ENCODE data around the gene EAF2.

The EAF2 gene

GRCh38 chr3:121863801-121864200 lies 28.8 kb downstream of the EAF2 start:
- DNase-seq: no peak

- no peak for DNase-seq
These were observed 34.7 kb downstream of the EAF2 start for GRCh38 chr3:121869736-121870135.

DNA sequence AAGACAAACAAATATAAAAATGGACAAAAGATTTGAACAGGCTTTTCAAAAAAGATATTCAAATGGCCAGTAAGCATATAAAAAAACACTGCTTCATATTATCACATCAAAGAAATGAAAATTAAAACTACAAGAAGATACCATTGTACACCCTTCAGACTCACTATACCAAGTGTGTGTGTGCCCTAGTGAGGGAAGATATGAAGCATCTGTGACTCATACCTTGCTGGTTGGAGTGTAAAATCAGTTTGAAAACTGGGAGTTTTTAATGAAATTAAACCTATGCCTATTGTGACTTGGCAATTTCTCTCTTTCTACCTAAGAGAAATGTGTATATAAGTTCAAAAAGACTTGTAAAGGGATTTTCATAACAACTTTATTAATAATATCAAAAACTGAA lies 35.7 kb downstream of the EAF2 start:
- no peak for DNase-seq

DNA sequence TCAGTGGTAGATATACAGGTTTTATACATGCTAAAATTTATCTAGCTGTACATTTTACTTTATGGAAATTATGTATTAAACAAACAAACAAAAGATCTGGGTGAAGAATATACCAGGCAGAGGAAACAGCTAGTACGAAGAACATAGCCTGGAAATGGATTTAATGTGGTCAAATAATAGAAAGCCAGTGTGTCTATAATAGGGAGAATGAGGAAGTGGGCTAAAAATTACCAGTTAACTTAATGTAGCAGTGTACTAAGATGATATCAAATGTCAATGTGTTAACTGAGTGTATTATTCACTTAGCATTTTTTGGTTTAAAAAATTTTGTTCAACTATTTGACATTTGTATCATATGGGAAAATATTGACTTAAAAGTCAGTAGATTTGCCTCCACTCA lies 36.4 kb downstream of the EAF2 start:
- DNase-seq: no peak

DNA sequence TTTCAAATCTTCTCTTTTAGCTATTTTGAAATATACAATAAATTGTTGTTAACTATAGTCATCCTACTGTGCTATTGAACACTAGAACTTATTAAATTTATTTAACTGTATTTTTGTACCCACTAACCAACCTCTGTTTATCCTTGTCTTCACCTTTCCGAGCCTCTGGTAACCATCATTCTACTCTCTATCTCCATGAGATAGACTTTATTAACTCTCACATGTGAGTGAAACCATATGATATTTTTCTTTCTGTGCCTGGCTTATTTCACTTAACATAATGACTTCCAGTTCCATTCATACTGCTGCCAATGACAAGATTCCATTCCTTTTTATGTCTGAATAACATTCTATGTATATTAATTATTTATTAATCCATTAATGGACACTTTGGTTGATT lies 43.4 kb downstream of the EAF2 start:
- DNase-seq: no peak

- DNase-seq: no peak
These were observed 48.5 kb downstream of the EAF2 start for GRCh38 chr3:121883507-121883906.

DNA sequence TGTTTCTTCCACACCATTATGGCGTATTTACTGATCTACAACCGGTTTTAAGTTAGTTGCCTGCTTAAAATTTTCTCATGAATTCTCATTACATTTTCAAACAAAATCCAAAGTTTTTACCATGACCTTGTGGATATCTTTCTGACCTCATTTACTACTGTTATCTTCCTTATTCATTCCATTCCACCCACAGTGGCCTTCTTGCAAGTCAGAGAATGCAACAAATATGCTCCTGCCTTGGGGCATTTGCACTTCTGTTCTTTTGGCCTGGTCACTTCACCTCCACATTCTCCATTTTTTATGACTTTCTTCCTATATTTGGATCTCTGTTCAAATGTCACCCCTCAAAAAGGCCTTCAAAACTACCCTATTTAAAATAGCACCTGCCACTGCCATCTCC lies 50.4 kb downstream of the EAF2 start:
- no peak for DNase-seq

DNA sequence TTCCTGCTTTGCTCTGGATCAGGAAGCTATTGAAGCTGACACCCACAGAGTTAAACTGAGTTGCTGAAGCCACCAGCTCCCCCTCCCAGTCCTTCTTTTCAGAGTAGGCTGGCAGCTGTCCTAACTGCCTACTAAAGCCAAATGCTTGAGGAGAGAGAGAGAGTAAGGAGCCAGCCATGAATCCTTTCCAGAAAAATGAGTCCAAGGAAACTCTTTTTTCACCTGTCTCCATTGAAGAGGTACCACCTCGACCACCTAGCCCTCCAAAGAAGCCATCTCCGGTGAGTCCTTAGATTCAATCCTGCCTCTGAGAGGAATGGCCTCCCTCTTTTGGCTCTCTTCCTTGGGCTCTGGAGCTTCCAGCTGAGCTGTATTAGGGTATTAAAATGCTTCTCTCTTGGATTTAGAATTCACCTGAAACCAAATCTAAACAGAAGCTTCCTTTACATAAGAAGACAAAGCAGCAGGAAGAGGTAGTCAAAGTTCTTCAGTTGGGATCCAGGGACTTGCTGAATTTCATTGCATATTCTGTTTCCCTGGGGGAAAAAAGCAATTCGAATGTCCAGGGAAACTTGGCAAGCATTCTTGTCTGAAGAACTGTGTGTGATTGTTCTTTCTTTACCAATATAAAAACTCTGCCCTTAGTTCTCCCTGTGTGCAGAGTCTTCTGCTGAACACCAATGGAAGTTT lies 59.4 kb downstream of the EAF2 start, which contains the start of gene SLC15A2:
Gene SLC15A2 (plus strand): TSS at position 101 of the 690 bp plus-strand sequence. CDS start 76 bp downstream, at position 177.
- no peak for DNase-seq

DNA sequence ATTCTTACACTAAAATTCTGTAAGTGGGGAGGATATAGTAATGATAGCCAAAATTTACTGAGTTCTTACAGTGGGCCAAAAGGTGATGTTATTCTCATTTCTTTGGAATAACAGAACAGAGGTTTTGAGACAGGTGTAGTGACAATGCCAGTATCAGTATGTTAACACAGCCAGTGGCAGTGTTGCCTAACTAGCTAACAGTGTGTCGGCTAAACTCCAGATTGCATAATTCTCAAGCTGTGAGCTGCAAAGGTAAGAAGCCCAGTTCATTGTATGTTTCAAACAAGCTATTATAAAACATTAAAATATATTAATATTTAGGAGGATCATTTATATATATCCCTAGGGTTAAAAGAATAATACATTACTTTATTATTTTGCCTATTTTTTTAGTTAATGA lies 60.1 kb downstream of the EAF2 start:
- DNase-seq: no peak

DNA sequence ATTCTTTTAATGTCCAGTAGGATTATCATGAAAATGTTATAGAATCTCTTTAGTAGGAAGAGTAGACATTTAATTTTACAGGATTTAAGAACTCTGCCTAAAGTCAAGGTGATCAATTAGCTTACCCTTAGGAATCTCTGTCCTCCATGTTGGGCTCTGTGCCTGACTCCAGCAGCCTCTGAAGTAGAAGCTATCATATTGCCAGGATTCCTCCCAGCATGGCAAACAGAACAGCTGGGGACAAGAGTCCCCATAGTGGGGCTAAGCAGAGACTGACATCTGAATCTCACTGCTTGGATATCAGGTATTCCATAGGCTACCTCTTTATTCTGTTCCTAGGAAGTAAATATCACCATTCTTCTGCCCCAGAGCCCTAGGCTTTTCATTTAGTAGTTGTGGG lies 60.7 kb downstream of the EAF2 start:
- DNase-seq: no peak

GRCh38 chr3:121896823-121897222 lies 61.8 kb downstream of the EAF2 start:
- no peak for DNase-seq

GRCh38 chr3:121897296-121897695 lies 62.3 kb downstream of the EAF2 start:
- no peak for DNase-seq

DNA sequence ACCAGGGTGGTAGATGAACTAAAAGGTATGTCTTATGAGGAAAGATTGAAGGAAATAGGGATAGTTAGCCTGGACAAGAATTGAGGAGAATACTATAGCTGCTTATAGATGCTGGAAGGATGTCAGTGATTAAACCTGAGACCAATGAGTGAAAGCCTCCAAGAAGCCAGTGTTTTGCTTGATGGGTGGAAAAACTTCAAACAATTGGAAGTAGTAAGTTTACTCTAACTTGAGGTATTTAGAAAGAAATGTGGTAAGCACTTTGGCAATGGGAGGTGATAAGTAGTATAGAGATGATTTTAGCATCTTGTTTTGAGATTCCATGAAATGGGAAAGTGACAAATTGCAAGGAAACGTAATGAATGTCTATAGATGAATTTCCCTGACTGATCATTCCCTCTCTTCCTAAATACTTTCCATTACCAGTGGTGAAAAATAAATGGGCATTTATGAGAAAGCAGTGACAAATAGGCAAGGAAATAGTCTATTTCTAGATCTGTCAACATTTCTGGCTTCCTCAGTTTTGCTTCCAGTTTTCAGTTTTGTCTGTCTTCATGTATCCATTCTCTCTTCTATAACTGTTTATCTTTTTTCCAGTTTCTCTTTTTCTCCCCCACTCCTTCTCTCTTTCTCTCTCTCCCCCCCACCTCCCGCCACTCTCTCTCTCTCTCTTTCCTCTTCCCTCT lies 78.4 kb downstream of the EAF2 start:
- DNase-seq: no peak

DNA sequence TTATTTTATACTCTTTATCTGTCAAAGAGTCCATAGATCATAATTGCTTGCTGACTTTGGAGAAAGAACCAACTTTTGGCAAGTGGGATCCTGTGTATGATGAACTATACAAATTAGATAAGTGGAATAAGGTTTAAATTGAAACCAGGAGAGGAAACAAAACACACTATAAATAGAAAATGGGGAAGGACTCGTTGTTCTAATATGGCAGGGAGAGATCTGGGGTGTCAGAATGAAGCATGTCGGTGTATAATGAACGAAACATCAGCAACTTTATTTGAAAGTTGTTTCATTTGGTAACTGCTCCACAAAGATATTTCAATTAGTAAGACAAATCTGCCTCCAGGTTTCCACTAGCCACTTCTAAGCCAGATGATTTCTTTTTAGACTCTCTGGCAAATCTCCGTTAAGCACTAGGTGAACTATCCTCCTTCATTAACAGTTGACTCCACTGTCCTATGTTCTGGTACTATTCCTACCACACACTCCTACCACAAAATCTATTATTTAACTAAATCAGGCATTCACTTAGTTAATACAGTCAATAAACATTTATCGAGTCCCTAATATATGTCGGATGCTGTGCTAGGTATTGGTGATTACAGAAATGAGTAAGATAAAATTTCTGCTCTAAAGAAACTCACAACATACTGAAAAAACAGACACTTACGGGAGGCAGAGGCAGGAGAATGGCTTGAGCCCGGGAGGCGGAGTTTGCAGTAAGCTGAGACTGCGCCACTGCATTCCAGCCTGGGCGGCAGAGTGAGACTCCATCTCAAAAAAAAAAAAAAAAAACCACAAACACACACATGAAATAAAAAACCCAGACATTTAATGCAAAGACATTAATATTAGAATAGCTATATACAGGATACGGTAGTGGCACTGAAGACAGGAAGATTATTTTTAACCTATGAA lies 79.3 kb downstream of the EAF2 start:
- DNase-seq: no peak

DNA sequence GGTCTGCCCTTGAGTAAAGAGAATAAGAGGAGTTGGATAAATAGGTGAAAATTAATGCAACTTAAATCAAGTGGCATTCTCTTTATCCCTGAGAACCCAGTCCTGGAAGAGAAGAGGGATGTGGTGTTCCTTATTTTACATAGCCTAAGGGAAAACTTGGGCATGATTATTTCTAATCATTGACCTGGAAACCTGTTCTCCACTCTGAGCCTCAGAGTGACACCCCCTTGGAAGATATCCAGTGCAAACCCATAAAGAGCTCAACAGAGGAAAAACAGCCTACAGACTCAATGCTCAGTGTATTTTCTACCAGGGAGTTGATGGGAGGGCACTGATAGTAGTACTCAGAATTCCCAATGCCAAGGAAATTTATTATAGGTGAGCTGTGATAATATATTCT lies 81.2 kb downstream of the EAF2 start:
- no peak for DNase-seq

- no peak for DNase-seq
These were observed 83.9 kb downstream of the EAF2 start for GRCh38 chr3:121918779-121919483.

GRCh38 chr3:121924734-121925133 lies 89.7 kb downstream of the EAF2 start:
- no peak for DNase-seq

GRCh38 chr3:121926380-121926779 lies 91.4 kb downstream of the EAF2 start:
- DNase-seq: no peak

All from NCI-H1694 treated with DMSO at 0.1 percent for 48 hours (cell line).